Testis (tissue), 3 donors: ENCODE data around the gene CEACAM18. TPM values are rescaled to one million over a fixed set of nuclear protein-coding genes. Genes with fewer than 3 reads are reported as not detected.
A peak's percentile ranks its signal among the peaks of the same experiment; 100 is the strongest.
"Not testable (repeated sequence)": the region's sequence is repeated elsewhere in the genome, so short reads cannot be mapped to it uniquely, and the experiment has no call there.

Source experiments
- DNase-seq: peaks from one replicate; pipeline ENCODE4 v3.0.0-alpha.2; 2019
- H3K27ac ChIP-seq, 2 donors: fragments of 200-600 bp; sonication (generic); one replicate each; pipeline ENCODE4 v1.5.1; 2019
- H3K27me3 ChIP-seq: fragments of 200-600 bp; sonication (generic); one replicate; pipeline ENCODE4 v1.5.1; 2019
- H3K36me3 ChIP-seq: fragments of 200-600 bp; sonication (generic); one replicate; pipeline ENCODE4 v1.5.1; 2017; ENCODE audit warnings: low read depth; ENCODE audit errors: missing control alignments
- H3K4me1 ChIP-seq: fragments of 200-600 bp; sonication (generic); one replicate; pipeline ENCODE4 v1.5.1; 2019
- H3K4me3 ChIP-seq, 2 donors: fragments of 200-600 bp; sonication (generic); one replicate each; pipeline ENCODE4 v1.5.1; 2017 to 2019
- H3K9me3 ChIP-seq: fragments of 200-600 bp; sonication (generic); one replicate; pipeline ENCODE4 v1.5.1; 2017
- CTCF ChIP-seq, 3 experiments: fragments of 450-650 bp in 2 of 3; fragments of 200-600 bp in 1 of 3; sonication (generic) in 1 of 3; IDR thresholded peaks; one replicate each; pipeline ENCODE4 v1.5.1; 2016 to 2019; ENCODE audit warnings: antibody characterized with exemption in 3 of 3, mild to moderate bottlenecking in 2 of 3, moderate library complexity in 1 of 3
- POLR2A ChIP-seq: fragments of 450-650 bp; IDR thresholded peaks from one replicate; pipeline ENCODE4 v1.6.1; 2017; ENCODE audit warnings: antibody characterized with exemption, mild to moderate bottlenecking, moderate library complexity
- WGBS, 2 donors: methylation state at CpG; one replicate each; pipeline ENCODE4 v1.1.5; 2018; 5-methylcytosine and 5-hydroxymethylcytosine counted together
- intact Hi-C: fragments of 100-400 bp; cut with DNase I; formaldehyde crosslinking; loops from one replicate; pipeline ENCODE4 v1.15.1; 2023; ENCODE audit warnings: low total_unique reads
- polyA plus RNA-seq: library from polyadenylated mRNA; stranded (reverse); fragments of 350-450 nt; fragmentation: Illumina TruSeq; extraction: RNeasy Lipid Tissue Mini Kit (QIAGEN cat#74804); gene quantifications from one replicate; pipeline ENCODE4 v1.2.3, GENCODE V29; 2014; ENCODE audit warnings: low read depth, low replicate concordance; ENCODE audit not compliant: insufficient read depth
- total RNA-seq, 2 donors: library from RNA; depleted of rRNA; stranded (reverse); fragments of >200 nt; gene quantifications; one replicate each; pipeline ENCODE4 v1.2.3, GENCODE V29; 2016

CEACAM18 gene
- total and polyA plus RNA-seq, 3 donors from 2014 or later, result not detected

DNA sequence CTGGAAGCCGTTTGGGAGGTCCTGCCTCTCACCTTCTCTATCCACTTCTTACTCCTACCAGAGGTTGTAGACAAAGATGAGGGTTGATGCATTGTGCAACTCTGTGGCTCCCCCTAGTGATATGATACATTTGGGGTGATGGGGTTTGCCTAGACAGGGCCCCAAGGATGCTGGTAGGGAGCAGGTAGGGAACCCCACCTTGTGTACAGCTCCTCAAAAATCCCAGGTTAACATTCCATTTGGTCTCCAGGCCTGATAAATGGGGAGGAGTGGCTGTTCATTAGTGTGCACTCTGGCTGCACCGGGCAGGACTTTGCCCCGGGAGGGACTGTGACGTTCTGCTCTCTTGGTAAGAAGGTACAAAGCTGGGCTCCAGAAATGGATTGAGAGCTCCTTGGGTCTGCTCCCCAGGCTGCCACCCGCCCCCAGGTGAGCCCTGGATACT, 39.3 kb upstream of the CEACAM18 start:
- no peak for DNase-seq
- WGBS, 2 donors, result 51 to 66% methylated on average over 3 to 5 of the region's 5 CpGs
- no peaks in the 10 kb centered on the region for H3K9me3 ChIP-seq
- peaks cover 9% of the 10 kb centered on the region for H3K4me1 ChIP-seq
- no peaks in the 10 kb centered on the region for H3K27me3 ChIP-seq
- no peak overlapping the region for H3K4me3 ChIP-seq
- no peaks in the 10 kb centered on the region for H3K36me3 ChIP-seq
- intact Hi-C loops, result no loop called here
- TF ChIP-seq CTCF (IDR thresholded peaks at IDR 0.05), result no peak
- TF ChIP-seq POLR2A, result no peak
- no peak overlapping the region for H3K27ac ChIP-seq

- H3K4me1 ChIP-seq, result peaks cover 9% of the 10 kb centered on the region
- intact Hi-C loops, result no loop called here
- no peak overlapping the region for H3K4me3 ChIP-seq
- no peak for DNase-seq
- no peaks in the 10 kb centered on the region for H3K9me3 ChIP-seq
- WGBS, 2 donors, result 85 to 94% methylated on average over 2 of the region's 2 CpGs
- no peaks in the 10 kb centered on the region for H3K27me3 ChIP-seq
- no peaks in the 10 kb centered on the region for H3K36me3 ChIP-seq
- TF ChIP-seq POLR2A (no peak), CTCF (IDR thresholded peaks at IDR 0.05) (no peak)
- H3K27ac ChIP-seq, result no peak overlapping the region
Measured at GRCh38 chr19:51440052-51440451, 38.3 kb upstream of the CEACAM18 start.

GRCh38 chr19:51440846-51441409, 37.4 kb upstream of the CEACAM18 start:
- Histone ChIP-seq H3K4me3 (peak overlapping the region in 1 of 2 donors; percentile 31), H3K27ac (no peak overlapping the region), H3K36me3 (no peaks in the 10 kb centered on the region), H3K27me3 (no peaks in the 10 kb centered on the region), H3K4me1 (peaks cover 9% of the 10 kb centered on the region), H3K9me3 (no peaks in the 10 kb centered on the region)
- WGBS, 2 donors, result 24 to 29% methylated on average over 11 of the region's 11 CpGs
- intact Hi-C loops, result no loop called here
- DNase-seq, result peak; percentile 59
- TF ChIP-seq POLR2A (no peak), CTCF (IDR thresholded peaks at IDR 0.05) (no peak)

GRCh38 chr19:51441410-51442390, 36.6 kb upstream of the CEACAM18 start:
- Histone ChIP-seq H3K4me3 (peak overlapping the region; percentile 9 to 31), H3K4me1 (peaks cover 9% of the 10 kb centered on the region), H3K36me3 (no peaks in the 10 kb centered on the region), H3K27ac (no peak overlapping the region), H3K27me3 (no peaks in the 10 kb centered on the region), H3K9me3 (no peaks in the 10 kb centered on the region)
- intact Hi-C loops, result no loop called here
- WGBS, 2 donors, result 36 to 45% methylated on average over 25 to 31 of the region's 31 CpGs
- no peak for TF ChIP-seq POLR2A
- no peak for TF ChIP-seq CTCF (IDR thresholded peaks at IDR 0.05)
- DNase-seq, result no peak

- H3K27me3 ChIP-seq, H3K9me3 ChIP-seq, H3K27ac ChIP-seq, H3K36me3 ChIP-seq, H3K4me3 ChIP-seq, H3K4me1 ChIP-seq, intact Hi-C loops: not testable (repeated sequence)
- peak; percentile 45 for DNase-seq
- WGBS, 2 donors, result 69 to 76% methylated on average over 3 of the region's 3 CpGs
Measured at GRCh38 chr19:51447510-51447909, 30.8 kb upstream of the CEACAM18 start.
